ENCODE measurements around the gene MCAM. TPM values are rescaled to one million over a fixed set of nuclear protein-coding genes. Genes with fewer than 3 reads are reported as not detected.

MCAM gene
- total and polyA plus RNA-seq, 2 donors (not counting 3 experiments of a cell fraction or from before 2014, with no cell fraction given) = 1,027 to 2,543 TPM

- TF ChIP-seq EZH2 (IDR thresholded peaks at IDR 0.05; ENCODE audit: borderline replicate concordance, low read depth, low read length, severe bottlenecking) (no peak), POLR2A (IDR thresholded peaks at IDR 0.05; ENCODE audit: low read depth, low read length) (no peak), GATA2 (IDR thresholded peaks at IDR 0.05; ENCODE audit: insufficient read depth, insufficient read length, low read depth, low read length) (no peak), FOS (IDR thresholded peaks at IDR 0.05; ENCODE audit: borderline replicate concordance, insufficient read depth, low read length) (no peak), POLR2AphosphoS5 (IDR thresholded peaks at IDR 0.05; ENCODE audit: insufficient read depth, low read depth, low read length) (no peak), JUN (IDR thresholded peaks at IDR 0.05; ENCODE audit: borderline replicate concordance, insufficient read depth, insufficient read length, low read depth) (no peak), MYC (IDR thresholded peaks at IDR 0.05; ENCODE audit: low read depth, low read length) (no peak)
- TF ChIP-seq, protein P1, sequence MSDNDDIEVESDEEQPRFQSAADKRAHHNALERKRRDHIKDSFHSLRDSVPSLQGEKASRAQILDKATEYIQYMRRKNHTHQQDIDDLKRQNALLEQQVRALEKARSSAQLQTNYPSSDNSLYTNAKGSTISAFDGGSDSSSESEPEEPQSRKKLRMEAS (IDR thresholded peaks at IDR 0.05; ENCODE audit: insufficient read depth, insufficient read length) = no peak
- TF ChIP-seq, protein P2, sequence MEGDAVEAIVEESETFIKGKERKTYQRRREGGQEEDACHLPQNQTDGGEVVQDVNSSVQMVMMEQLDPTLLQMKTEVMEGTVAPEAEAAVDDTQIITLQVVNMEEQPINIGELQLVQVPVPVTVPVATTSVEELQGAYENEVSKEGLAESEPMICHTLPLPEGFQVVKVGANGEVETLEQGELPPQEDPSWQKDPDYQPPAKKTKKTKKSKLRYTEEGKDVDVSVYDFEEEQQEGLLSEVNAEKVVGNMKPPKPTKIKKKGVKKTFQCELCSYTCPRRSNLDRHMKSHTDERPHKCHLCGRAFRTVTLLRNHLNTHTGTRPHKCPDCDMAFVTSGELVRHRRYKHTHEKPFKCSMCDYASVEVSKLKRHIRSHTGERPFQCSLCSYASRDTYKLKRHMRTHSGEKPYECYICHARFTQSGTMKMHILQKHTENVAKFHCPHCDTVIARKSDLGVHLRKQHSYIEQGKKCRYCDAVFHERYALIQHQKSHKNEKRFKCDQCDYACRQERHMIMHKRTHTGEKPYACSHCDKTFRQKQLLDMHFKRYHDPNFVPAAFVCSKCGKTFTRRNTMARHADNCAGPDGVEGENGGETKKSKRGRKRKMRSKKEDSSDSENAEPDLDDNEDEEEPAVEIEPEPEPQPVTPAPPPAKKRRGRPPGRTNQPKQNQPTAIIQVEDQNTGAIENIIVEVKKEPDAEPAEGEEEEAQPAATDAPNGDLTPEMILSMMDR (IDR thresholded peaks at IDR 0.05; ENCODE audit: extremely low read depth in 1 of 2, insufficient read depth in 1 of 2, low read depth in 1 of 2, low read length in 2 of 2) = no peak
- Histone ChIP-seq H2AFZ (ENCODE audit: low read depth, low read length) (no peak overlapping the region), H3K9me1 (replicated peaks; ENCODE audit: control insufficient read depth, extremely low read depth, insufficient read depth, low read length) (no peaks in the 10 kb centered on the region), H3K9me3 (replicated peaks; ENCODE audit: control insufficient read depth, insufficient read depth, low read length) (no peaks in the 10 kb centered on the region), H3K4me1 (ENCODE audit: control insufficient read depth, extremely low read depth, insufficient read depth, low read length) (peaks cover 3% of the 10 kb centered on the region), H4K20me1 (replicated peaks; ENCODE audit: control insufficient read depth, extremely low read depth, insufficient read depth, low read length) (no peaks in the 10 kb centered on the region), H3K36me3 (ENCODE audit: control insufficient read depth in 2 of 2, extremely low read depth in 1 of 2, insufficient read depth in 2 of 2, low read length in 2 of 2) (no peaks in the 10 kb centered on the region), H3K4me3 (replicated peaks in 1 of 3; ENCODE audit: insufficient read depth in 1 of 3, low read depth in 1 of 3, low read length in 3 of 3) (no peak overlapping the region), H3K79me2 (ENCODE audit: control insufficient read depth, insufficient read depth, low read length) (no peaks in the 10 kb centered on the region), H3K27me3 (ENCODE audit: control insufficient read depth in 2 of 2, insufficient read depth in 2 of 2, low read length in 2 of 2) (peaks cover 0 to 6% of the 10 kb centered on the region in 2 experiments), H3K27ac (ENCODE audit: insufficient read depth, low read depth, low read length) (no peak overlapping the region), H3K4me2 (ENCODE audit: insufficient read depth, low read length) (no peak overlapping the region), H3K9ac (replicated peaks; ENCODE audit: extremely low read depth, insufficient read depth, low read length) (no peak overlapping the region)
- DNase-seq (ENCODE audit: low read depth, low spot score) (no peak), FAIRE-seq (no peak)
- intact Hi-C loops (cut with micrococcal nuclease) (no loop called here), dilution Hi-C loops (cut with MboI; ENCODE audit: extremely low pct_ligation_motif_present, low sequenced_read_pairs) (no loop called here)
- POLR2A ChIA-PET = no interaction called here
- BruUV-seq (replicated peaks) = no TSS peak
- CTCF ChIA-PET = interaction anchor here (15.9 kb wide), 1 partner anchor 10 kb away, joined by 301 read pairs; the partner anchor contains the start of gene C1QTNF5
Measured at GRCh38 chr11:119329320-119329719, 12.4 kb upstream of the MCAM start.

Measured in endothelial cell of umbilical vein (primary cell).